Type B pancreatic cell (in vitro differentiated cells): ENCODE results near the gene RUNX1. TPM values are rescaled to one million over a fixed set of nuclear protein-coding genes. Genes with fewer than 3 reads are reported as not detected.

Experiments
- DNase-seq: peaks from one replicate; pipeline ENCODE4 v3.0.0; 2021; ENCODE audit warnings: mixed read lengths; ENCODE audit not compliant: unreplicated experiment; ENCODE audit errors: extremely low spot score
- H3K27ac Mint-ChIP-seq: 2 replicates; pipeline ENCODE4 v1.8.0; 2021; ENCODE audit warnings: mild to moderate bottlenecking, mixed read lengths
- H3K27me3 Mint-ChIP-seq: 2 replicates; pipeline ENCODE4 v1.8.0; 2021; ENCODE audit warnings: mixed read lengths
- H3K36me3 Mint-ChIP-seq: 2 replicates; pipeline ENCODE4 v1.8.0; 2021; ENCODE audit warnings: mixed read lengths
- H3K4me1 Mint-ChIP-seq: one replicate; pipeline ENCODE4 v1.8.0; 2021; ENCODE audit warnings: mixed read lengths; ENCODE audit not compliant: unreplicated experiment
- H3K4me3 Mint-ChIP-seq: 2 replicates; pipeline ENCODE4 v1.8.0; 2021; ENCODE audit warnings: mild to moderate bottlenecking, mixed read lengths
- H3K9me3 Mint-ChIP-seq: 2 replicates; pipeline ENCODE4 v1.8.0; 2021; ENCODE audit warnings: mixed read lengths
- CTCF ChIP-seq: fragments of 200-600 bp; sonication (generic); conservative IDR thresholded peaks from 2 replicates; pipeline ENCODE4 v1.5.0; 2021; ENCODE audit warnings: antibody characterized with exemption, mild to moderate bottlenecking
- total RNA-seq: library from RNA; stranded (reverse); gene quantifications from 2 replicates; pipeline ENCODE4 v1.2.1, GENCODE V29; 2021; ENCODE audit warnings: low replicate concordance

Gene RUNX1
- total RNA-seq, 1 donor from 2014 or later, result 11.9 TPM

- no peak overlapping the region for H3K27ac Mint-ChIP-seq
- no peak overlapping the region for H3K4me3 Mint-ChIP-seq
- no peak for TF ChIP-seq CTCF
- no peaks in the 10 kb centered on the region for H3K36me3 Mint-ChIP-seq
- no peaks in the 10 kb centered on the region for H3K4me1 Mint-ChIP-seq
- H3K9me3 Mint-ChIP-seq, result no peaks in the 10 kb centered on the region
- DNase-seq, result no peak
- peaks cover 21% of the 10 kb centered on the region for H3K27me3 Mint-ChIP-seq
Measured at GRCh38 chr21:35020902-35021301, 28.2 kb downstream of the RUNX1 start.

GRCh38 chr21:35020436-35020835 lies 28.7 kb downstream of the RUNX1 start:
- Mint-ChIP-seq H3K9me3 (no peaks in the 10 kb centered on the region), H3K4me1 (no peaks in the 10 kb centered on the region), H3K36me3 (no peaks in the 10 kb centered on the region), H3K27ac (no peak overlapping the region), H3K27me3 (peaks cover 16% of the 10 kb centered on the region), H3K4me3 (no peak overlapping the region)
- DNase-seq, result no peak
- no peak for TF ChIP-seq CTCF

- no peak for TF ChIP-seq CTCF
- DNase-seq, result no peak
- H3K9me3 Mint-ChIP-seq, result no peaks in the 10 kb centered on the region
- no peaks in the 10 kb centered on the region for H3K36me3 Mint-ChIP-seq
- H3K4me1 Mint-ChIP-seq, result no peaks in the 10 kb centered on the region
- no peak overlapping the region for H3K4me3 Mint-ChIP-seq
- no peak overlapping the region for H3K27ac Mint-ChIP-seq
- peaks cover 8% of the 10 kb centered on the region for H3K27me3 Mint-ChIP-seq
Measured at GRCh38 chr21:35019631-35020032, 29.5 kb downstream of the RUNX1 start.

GRCh38 chr21:35017256-35017655 lies 31.8 kb downstream of the RUNX1 start:
- Mint-ChIP-seq H3K27ac (no peak overlapping the region), H3K4me3 (no peak overlapping the region), H3K4me1 (no peaks in the 10 kb centered on the region), H3K9me3 (no peaks in the 10 kb centered on the region), H3K27me3 (peaks cover 9% of the 10 kb centered on the region), H3K36me3 (no peaks in the 10 kb centered on the region)
- no peak for TF ChIP-seq CTCF
- DNase-seq, result no peak

GRCh38 chr21:35016517-35017188 lies 32.4 kb downstream of the RUNX1 start:
- no peaks in the 10 kb centered on the region for H3K4me1 Mint-ChIP-seq
- no peak overlapping the region for H3K27ac Mint-ChIP-seq
- H3K4me3 Mint-ChIP-seq, result no peak overlapping the region
- H3K27me3 Mint-ChIP-seq, result peaks cover 3% of the 10 kb centered on the region
- no peaks in the 10 kb centered on the region for H3K9me3 Mint-ChIP-seq
- no peak for TF ChIP-seq CTCF
- DNase-seq, result no peak
- H3K36me3 Mint-ChIP-seq, result no peaks in the 10 kb centered on the region
